Endodermal cell (in vitro differentiated cells): ENCODE data around the gene CREB3L2. TPM values are rescaled to one million over a fixed set of nuclear protein-coding genes. Genes with fewer than 3 reads are reported as not detected.
A peak's percentile ranks its signal among the peaks of the same experiment; 100 is the strongest.

Source experiments
- DNase-seq: peaks from one replicate; pipeline ENCODE4 v3.0.0-alpha.2; 2017
- H3K27ac ChIP-seq: 2 replicates; pipeline ENCODE4 v1.5.1; 2013; ENCODE audit warnings: mild to moderate bottlenecking, low read depth, low read length, moderate library complexity
- H3K27me3 ChIP-seq: 2 replicates; pipeline ENCODE4 v1.6.1; 2013; ENCODE audit warnings: mild to moderate bottlenecking, low read length, moderate library complexity; ENCODE audit not compliant: insufficient read depth, control insufficient read depth, poor library complexity, severe bottlenecking
- H3K36me3 ChIP-seq: 2 replicates; pipeline ENCODE4 v1.7.0; 2013; ENCODE audit warnings: mild to moderate bottlenecking, low read length, moderate library complexity; ENCODE audit not compliant: control insufficient read depth, insufficient read depth
- H3K4me1 ChIP-seq: one replicate; pipeline ENCODE4 v1.7.0; 2013; ENCODE audit warnings: low read length; ENCODE audit not compliant: control insufficient read depth, insufficient read depth
- H3K4me3 ChIP-seq: 2 replicates; pipeline ENCODE4 v1.5.1; 2013; ENCODE audit warnings: mild to moderate bottlenecking, low read length, moderate library complexity
- H3K9ac ChIP-seq: 2 replicates; pipeline ENCODE4 v1.6.1; 2013; ENCODE audit warnings: mild to moderate bottlenecking, low read length, moderate library complexity; ENCODE audit not compliant: poor library complexity, severe bottlenecking; ENCODE audit errors: extremely low read depth
- H3K9me3 ChIP-seq: 2 replicates; pipeline ENCODE4 v1.6.1; 2013; ENCODE audit warnings: mild to moderate bottlenecking, low read length, moderate library complexity; ENCODE audit not compliant: control insufficient read depth
- H3K27ac Mint-ChIP-seq: 2 replicates; pipeline ENCODE4 v1.8.0; 2020; ENCODE audit warnings: mixed read lengths
- H3K27me3 Mint-ChIP-seq: 2 replicates; pipeline ENCODE4 v1.8.0; 2021; ENCODE audit warnings: mild to moderate bottlenecking, mixed read lengths; ENCODE audit not compliant: insufficient read depth
- H3K36me3 Mint-ChIP-seq: 2 replicates; pipeline ENCODE4 v1.8.0; 2020; ENCODE audit warnings: low read depth, mixed read lengths
- H3K4me1 Mint-ChIP-seq: 2 replicates; pipeline ENCODE4 v1.8.0; 2020; ENCODE audit warnings: mixed read lengths
- H3K4me3 Mint-ChIP-seq: 2 replicates; pipeline ENCODE4 v1.8.0; 2020; ENCODE audit warnings: mild to moderate bottlenecking, moderate library complexity, mixed read lengths
- H3K9me3 Mint-ChIP-seq: 2 replicates; pipeline ENCODE4 v1.8.0; 2020; ENCODE audit warnings: mild to moderate bottlenecking, mixed read lengths
- WGBS, 2 experiments: methylation state at CpG; one replicate each; pipeline versions ENCODE4 v1.1.5 to v1.1.7; 2013; ENCODE audit warnings: missing lambda C conversion rate in 2 of 2, mixed read lengths in 1 of 2; ENCODE audit not compliant: insufficient coverage in 1 of 2, insufficient read length in 1 of 2; 5-methylcytosine and 5-hydroxymethylcytosine counted together
- total RNA-seq, 2 donors: library from RNA; stranded (reverse); fragmentation: NEBNext Ultra II Directional in 1 of 2; extraction: Animal tissue kit (Norgen Biotek cat#: 25700) in 1 of 2; gene quantifications; 2 replicates in 1 of 2; 3 replicates in 1 of 2; pipeline ENCODE4 v1.2.1, GENCODE V29; 2021
- TF ChIP-seq, protein P1 (sequence below): fragments of 200-600 bp; sonication (generic); conservative IDR thresholded peaks from 2 replicates; pipeline ENCODE4 v1.5.0; 2021; ENCODE audit warnings: antibody characterized with exemption, mild to moderate bottlenecking

The CREB3L2 gene
- total RNA-seq, 2 donors from 2014 or later = 48.2 to 80.2 TPM

DNA sequence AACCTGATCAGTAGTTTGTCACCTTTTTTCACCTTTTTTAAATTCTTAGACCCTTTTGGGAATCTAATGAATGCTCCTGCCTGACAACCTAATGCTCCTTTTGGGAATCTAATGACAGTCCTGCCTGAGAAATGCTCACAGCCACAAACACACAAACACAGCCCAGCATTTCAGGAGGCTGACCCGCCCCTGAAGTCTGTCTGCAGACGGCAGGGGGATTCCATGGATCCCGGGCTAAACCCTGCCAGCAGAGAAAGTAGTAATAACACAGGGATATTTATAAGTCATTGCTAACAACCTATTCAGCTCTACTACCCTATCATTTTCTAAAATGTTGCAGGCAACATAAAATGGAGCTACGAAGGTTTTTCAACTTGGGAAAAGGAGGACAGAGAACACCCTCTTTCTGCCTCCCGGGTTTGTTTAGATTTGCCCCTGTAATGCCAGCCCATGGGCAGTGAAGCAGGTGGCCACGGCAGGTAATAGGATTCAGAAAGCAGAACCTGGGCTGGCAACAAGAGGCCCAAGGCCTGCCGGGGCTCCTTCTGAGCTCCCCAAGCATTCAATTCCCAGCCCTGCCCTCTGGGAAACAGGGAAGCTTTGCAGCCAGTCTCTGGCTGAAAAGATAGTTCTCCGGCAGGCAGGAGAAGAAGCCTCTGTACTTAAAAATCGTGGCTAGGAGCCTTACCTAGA is 65.2 kb downstream of the CREB3L2 start:
- Histone ChIP-seq H3K36me3 (peaks cover under 1% of the 10 kb centered on the region), H3K9ac (no peak overlapping the region), H3K4me1 (peaks cover 17% of the 10 kb centered on the region), H3K9me3 (no peaks in the 10 kb centered on the region), H3K27ac (no peak overlapping the region), H3K4me3 (no peak overlapping the region), H3K27me3 (no peaks in the 10 kb centered on the region)
- Mint-ChIP-seq H3K4me3 (no peak overlapping the region), H3K27ac (peak overlapping the region; percentile 27), H3K9me3 (no peaks in the 10 kb centered on the region), H3K27me3 (no peaks in the 10 kb centered on the region), H3K4me1 (peaks cover 61% of the 10 kb centered on the region), H3K36me3 (no peaks in the 10 kb centered on the region)
- TF ChIP-seq, protein P1, sequence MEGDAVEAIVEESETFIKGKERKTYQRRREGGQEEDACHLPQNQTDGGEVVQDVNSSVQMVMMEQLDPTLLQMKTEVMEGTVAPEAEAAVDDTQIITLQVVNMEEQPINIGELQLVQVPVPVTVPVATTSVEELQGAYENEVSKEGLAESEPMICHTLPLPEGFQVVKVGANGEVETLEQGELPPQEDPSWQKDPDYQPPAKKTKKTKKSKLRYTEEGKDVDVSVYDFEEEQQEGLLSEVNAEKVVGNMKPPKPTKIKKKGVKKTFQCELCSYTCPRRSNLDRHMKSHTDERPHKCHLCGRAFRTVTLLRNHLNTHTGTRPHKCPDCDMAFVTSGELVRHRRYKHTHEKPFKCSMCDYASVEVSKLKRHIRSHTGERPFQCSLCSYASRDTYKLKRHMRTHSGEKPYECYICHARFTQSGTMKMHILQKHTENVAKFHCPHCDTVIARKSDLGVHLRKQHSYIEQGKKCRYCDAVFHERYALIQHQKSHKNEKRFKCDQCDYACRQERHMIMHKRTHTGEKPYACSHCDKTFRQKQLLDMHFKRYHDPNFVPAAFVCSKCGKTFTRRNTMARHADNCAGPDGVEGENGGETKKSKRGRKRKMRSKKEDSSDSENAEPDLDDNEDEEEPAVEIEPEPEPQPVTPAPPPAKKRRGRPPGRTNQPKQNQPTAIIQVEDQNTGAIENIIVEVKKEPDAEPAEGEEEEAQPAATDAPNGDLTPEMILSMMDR = no peak
- WGBS, 2 experiments = 77 to 89% methylated on average over 4 to 9 of the region's 9 CpGs
- DNase-seq = no peak

DNA sequence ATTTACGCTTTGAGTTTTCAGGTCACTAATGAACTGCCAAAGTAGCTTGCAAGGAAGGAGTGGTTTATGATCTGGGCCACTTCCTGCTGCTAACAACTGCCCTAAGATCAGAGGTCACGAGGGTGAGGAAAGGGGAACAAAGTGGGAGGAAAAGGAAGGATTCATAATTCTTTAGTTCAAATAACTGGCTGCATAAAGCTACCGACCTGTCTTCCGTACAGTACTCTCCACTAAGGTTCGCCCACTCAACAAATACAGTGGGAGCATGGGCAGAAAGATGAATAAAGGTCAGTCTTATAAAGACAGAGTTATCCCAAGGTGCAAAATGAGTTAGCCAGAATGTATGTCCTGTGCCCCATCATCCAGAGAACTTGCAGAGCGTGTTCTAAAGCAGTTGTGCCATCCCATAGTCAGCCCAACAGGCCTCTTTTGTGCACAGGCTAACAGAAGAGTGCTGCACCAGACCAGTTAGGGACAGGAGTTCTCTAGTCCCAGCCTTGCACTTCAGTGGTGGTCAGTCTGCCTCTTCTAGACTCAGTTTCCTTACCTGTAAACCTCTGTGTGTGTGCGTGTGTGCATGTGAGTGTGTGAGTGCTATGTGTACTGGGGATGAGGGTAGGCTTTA is 65.9 kb downstream of the CREB3L2 start:
- Histone ChIP-seq H3K27me3 (no peaks in the 10 kb centered on the region), H3K4me1 (peaks cover 12% of the 10 kb centered on the region), H3K4me3 (no peak overlapping the region), H3K36me3 (no peaks in the 10 kb centered on the region), H3K9ac (no peak overlapping the region), H3K9me3 (no peaks in the 10 kb centered on the region), H3K27ac (no peak overlapping the region)
- no peaks in the 10 kb centered on the region for H3K36me3 Mint-ChIP-seq
- H3K4me3 Mint-ChIP-seq = no peak overlapping the region
- WGBS, 2 experiments = 84 to 85% methylated on average over 5 to 7 of the region's 7 CpGs
- DNase-seq = no peak
- TF ChIP-seq, protein P1 = no peak
- peaks cover 58% of the 10 kb centered on the region for H3K4me1 Mint-ChIP-seq
- H3K27ac Mint-ChIP-seq = peak overlapping the region; percentile 7
- H3K9me3 Mint-ChIP-seq = no peaks in the 10 kb centered on the region
- no peaks in the 10 kb centered on the region for H3K27me3 Mint-ChIP-seq

DNA sequence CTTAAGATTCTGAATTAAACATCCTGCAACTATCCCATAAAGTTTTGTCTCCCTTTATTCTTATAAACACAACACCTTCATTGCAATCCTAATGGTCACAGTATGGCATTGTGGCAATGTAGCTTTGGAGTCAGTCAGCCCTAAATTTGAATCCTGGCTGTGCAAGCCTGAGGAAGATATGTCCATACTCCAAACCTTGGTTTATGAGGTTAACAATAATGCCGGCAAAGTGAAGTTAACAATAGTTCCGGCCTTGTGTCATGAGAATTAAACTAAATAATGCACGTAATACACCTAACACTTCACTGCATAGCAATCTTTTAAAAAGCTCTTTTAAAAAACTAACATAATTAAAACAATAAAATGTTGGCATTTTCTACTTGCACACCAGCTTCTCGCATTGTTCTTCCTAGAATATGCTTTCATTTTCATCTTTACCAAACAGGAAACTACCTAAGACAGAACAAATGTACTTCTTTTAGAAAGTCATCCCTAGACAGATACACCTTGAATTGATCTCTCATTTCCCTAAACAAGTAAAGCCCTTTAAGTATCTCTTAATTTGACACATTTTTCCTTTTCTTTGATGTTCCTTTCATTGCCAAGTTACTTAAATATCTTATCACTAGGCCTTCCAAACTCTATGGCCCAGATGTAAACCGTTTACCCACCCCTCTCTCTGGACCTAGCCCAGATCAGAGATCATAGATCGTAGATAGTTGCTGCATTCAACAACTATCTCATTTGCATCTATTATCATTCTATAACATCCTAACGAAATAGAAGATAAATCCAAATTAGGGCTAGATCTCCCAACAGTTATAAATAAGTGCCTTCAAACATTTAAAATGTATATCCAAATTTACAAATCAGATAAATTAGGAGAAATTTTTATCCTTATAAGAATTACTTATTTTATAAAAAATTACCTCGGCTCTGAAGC is 66.7 kb downstream of the CREB3L2 start:
- H3K4me3 Mint-ChIP-seq = no peak overlapping the region
- TF ChIP-seq, protein P1 = no peak
- H3K4me3 ChIP-seq = no peak overlapping the region
- H3K9ac ChIP-seq = no peak overlapping the region
- H3K36me3 Mint-ChIP-seq = no peaks in the 10 kb centered on the region
- peaks cover 51% of the 10 kb centered on the region for H3K4me1 Mint-ChIP-seq
- H3K27me3 Mint-ChIP-seq = no peaks in the 10 kb centered on the region
- H3K27me3 ChIP-seq = no peaks in the 10 kb centered on the region
- WGBS, 2 experiments = 90 to 92% methylated on average over 5 to 8 of the region's 8 CpGs
- DNase-seq = no peak
- H3K27ac Mint-ChIP-seq = no peak overlapping the region
- no peaks in the 10 kb centered on the region for H3K9me3 ChIP-seq
- peaks cover 10% of the 10 kb centered on the region for H3K4me1 ChIP-seq
- H3K9me3 Mint-ChIP-seq = no peaks in the 10 kb centered on the region
- no peaks in the 10 kb centered on the region for H3K36me3 ChIP-seq
- H3K27ac ChIP-seq = no peak overlapping the region
